HCT116 (cell line): ENCODE measurements around the gene MYO10. TPM values are rescaled to one million over a fixed set of nuclear protein-coding genes. Genes with fewer than 3 reads are reported as not detected.

Source experiments
- ATAC-seq: fragments of 200-7000 bp; cut with Tn5 transposase; 2 replicates; pipeline ENCODE4 v1.9.1; 2020; ENCODE audit warnings: mild to moderate bottlenecking, moderate library complexity
- BruUV-seq: library from RNA; stranded (reverse); fragments of 400-500 nt; replicated peaks from 2 replicates; lab custom pipeline; 2021; lab: Mats Ljungman, UMichigan
- CTCF ChIA-PET: fragments of 300-600 bp; sonication (Branson Sonifier 250); formaldehyde crosslinking; loops from one replicate; lab custom pipeline; 2021; ENCODE audit warnings: antibody characterized with exemption; lab: Charles Lee
- POLR2A ChIA-PET: fragments of 300-600, 350-600 bp; sonication (Branson Sonifier 250); formaldehyde crosslinking; loops from one replicate; lab custom pipeline; 2021; ENCODE audit warnings: antibody characterized with exemption; lab: Charles Lee
- RAD21 ChIA-PET, 2 experiments: fragments of 300-600 bp; sonication (Branson Sonifier 250); formaldehyde crosslinking; loops; one replicate each; lab custom pipeline; 2023; ENCODE audit warnings: low total read pairs in 2 of 2; ENCODE audit not compliant: uncharacterized antibody in 2 of 2, unreplicated experiment in 2 of 2, low non-redundant PET in 1 of 2; lab: Charles Lee
- DNase-seq: peaks from one replicate; pipeline ENCODE4 v3.0.0-alpha.2; 2010; ENCODE audit warnings: low read depth, low spot score
- H2AFZ ChIP-seq: fragments of 200-600 bp; shearing (Covaris generic), sonication (generic); 2 replicates; pipeline ENCODE4 v1.6.1; 2017; ENCODE audit warnings: low read depth, mixed run types, mixed read lengths, antibody characterized with exemption, low read length; ENCODE audit not compliant: poor library complexity, severe bottlenecking
- H3K27ac ChIP-seq: 2 replicates; pipeline ENCODE4 v1.5.1; 2012; ENCODE audit warnings: low read depth, low read length
- H3K27me3 ChIP-seq: fragments of 200-600 bp; sonication (generic); 2 replicates; pipeline ENCODE4 v1.6.1; 2016; ENCODE audit warnings: mixed run types, low read length, mixed read lengths; ENCODE audit not compliant: insufficient read depth
- H3K36me3 ChIP-seq, 2 experiments: fragments of 200-500 bp in 1 of 2; fragments of 200-600 bp in 1 of 2; sonication (Bioruptor generic) in 1 of 2; sonication (generic) in 1 of 2; 2 replicates each; pipeline versions ENCODE4 v1.5.1 to v1.6.1; 2014 to 2016; ENCODE audit warnings: low read length in 2 of 2, inconsistent platforms in 1 of 2, mixed read lengths in 1 of 2, mixed run types in 1 of 2; ENCODE audit not compliant: insufficient read depth in 2 of 2, control insufficient read depth in 1 of 2
- H3K4me1 ChIP-seq, 2 experiments: fragments of 200-600 bp in 1 of 2; sonication (generic) in 1 of 2; 2 replicates each; pipeline versions ENCODE4 v1.5.1 to v1.6.1; 2012 to 2017; ENCODE audit warnings: low read length in 2 of 2, inconsistent platforms in 1 of 2, mild to moderate bottlenecking in 1 of 2, mixed read lengths in 1 of 2, mixed run types in 1 of 2, moderate library complexity in 1 of 2; ENCODE audit not compliant: insufficient read depth in 2 of 2, control insufficient read depth in 1 of 2
- H3K4me2 ChIP-seq: fragments of 200-600 bp; sonication (generic); 2 replicates; pipeline ENCODE4 v1.6.1; 2017; ENCODE audit warnings: mixed run types, low read length, mixed read lengths
- H3K4me3 ChIP-seq, 2 experiments: fragments of 200-600 bp in 1 of 2; sonication (generic) in 1 of 2; replicated peaks in 1 of 2; 2 replicates each; pipeline ENCODE4 v1.5.1; 2011 to 2016; ENCODE audit warnings: low read length in 2 of 2, control low read depth in 1 of 2, low read depth in 1 of 2, mild to moderate bottlenecking in 1 of 2, mixed read lengths in 1 of 2, mixed run types in 1 of 2
- H3K79me2 ChIP-seq: fragments of 200-600 bp; sonication (generic); 2 replicates; pipeline ENCODE4 v1.6.1; 2017; ENCODE audit warnings: mild to moderate bottlenecking, mixed run types, low read length, moderate library complexity, mixed read lengths; ENCODE audit not compliant: insufficient read depth
- H3K9ac ChIP-seq: fragments of 200-600 bp; sonication (generic); 2 replicates; pipeline ENCODE4 v1.6.1; 2016; ENCODE audit warnings: low read length, mixed read lengths
- H3K9me2 ChIP-seq: fragments of 200-600 bp; sonication (generic), shearing (Covaris generic); 2 replicates; pipeline ENCODE4 v1.6.1; 2017; ENCODE audit warnings: mixed run types, mild to moderate bottlenecking, moderate library complexity; ENCODE audit not compliant: insufficient read depth
- H3K9me3 ChIP-seq, 2 experiments: fragments of 200-500 bp in 1 of 2; fragments of 200-600 bp in 1 of 2; sonication (Bioruptor generic) in 1 of 2; sonication (generic) in 1 of 2; 2 replicates each; pipeline ENCODE4 v1.6.1; 2014 to 2017; ENCODE audit warnings: low read length in 2 of 2, mixed read lengths in 2 of 2, inconsistent platforms in 1 of 2, low read depth in 1 of 2, mild to moderate bottlenecking in 1 of 2, mixed run types in 1 of 2, moderate library complexity in 1 of 2; ENCODE audit not compliant: control insufficient read depth in 1 of 2, insufficient read depth in 1 of 2
- H4K20me1 ChIP-seq: fragments of 200-600 bp; sonication (generic), shearing (Covaris generic); 2 replicates; pipeline ENCODE4 v1.6.1; 2017; ENCODE audit warnings: mixed run types, mild to moderate bottlenecking, moderate library complexity; ENCODE audit not compliant: insufficient read depth
- CBX3 ChIP-seq: IDR thresholded peaks from 2 replicates; pipeline ENCODE4 v1.6.1; 2012; ENCODE audit warnings: low read depth
- CEBPB ChIP-seq: IDR thresholded peaks from 2 replicates; pipeline ENCODE4 v1.6.1; 2012; ENCODE audit warnings: low read depth
- EGR1 ChIP-seq: IDR thresholded peaks from 2 replicates; pipeline ENCODE4 v1.6.1; 2012; ENCODE audit warnings: low read depth
- ELF1 ChIP-seq: IDR thresholded peaks from 2 replicates; pipeline ENCODE4 v1.6.1; 2012; ENCODE audit warnings: low read depth, borderline replicate concordance
- EZH2 ChIP-seq: fragments of 200-600 bp; sonication (generic); IDR thresholded peaks from 2 replicates; pipeline ENCODE4 v1.6.1; 2017; ENCODE audit warnings: antibody characterized with exemption, mixed run types
- EZH2phosphoT487 ChIP-seq: fragments of 200-600 bp; IDR thresholded peaks from 2 replicates; pipeline ENCODE4 v1.6.1; 2018; ENCODE audit warnings: antibody characterized with exemption, borderline replicate concordance
- FOSL1 ChIP-seq: IDR thresholded peaks from 2 replicates; pipeline ENCODE4 v1.6.1; 2012; ENCODE audit warnings: low read depth
- JUND ChIP-seq: IDR thresholded peaks from 2 replicates; pipeline ENCODE4 v1.6.1; 2012
- POLR2A ChIP-seq: IDR thresholded peaks from 2 replicates; pipeline ENCODE4 v1.7.0; 2011; ENCODE audit warnings: borderline replicate concordance; ENCODE audit not compliant: insufficient read depth, insufficient read length; ENCODE audit errors: extremely low read depth
- POLR2AphosphoS5 ChIP-seq: IDR thresholded peaks from 2 replicates; pipeline ENCODE4 v1.6.1; 2011; ENCODE audit warnings: mild to moderate bottlenecking, low read depth, low read length, moderate library complexity
- RAD21 ChIP-seq: IDR thresholded peaks from 2 replicates; pipeline ENCODE4 v1.6.1; 2012; ENCODE audit warnings: low read depth, mild to moderate bottlenecking
- REST ChIP-seq: IDR thresholded peaks from 2 replicates; pipeline ENCODE4 v1.6.1; 2012; ENCODE audit warnings: low read depth
- SIN3A ChIP-seq: IDR thresholded peaks from 2 replicates; pipeline ENCODE4 v1.6.1; 2012; ENCODE audit warnings: low read depth
- SP1 ChIP-seq: IDR thresholded peaks from 2 replicates; pipeline ENCODE4 v1.6.1; 2012; ENCODE audit warnings: low read depth
- SRF ChIP-seq: IDR thresholded peaks from 2 replicates; pipeline ENCODE4 v1.6.1; 2012; ENCODE audit warnings: low read depth
- TCF7L2 ChIP-seq: IDR thresholded peaks from 2 replicates; pipeline ENCODE4 v1.7.0; 2011; ENCODE audit warnings: borderline replicate concordance, inconsistent platforms; ENCODE audit not compliant: insufficient read depth, insufficient read length; ENCODE audit errors: extremely low read depth
- YY1 ChIP-seq: IDR thresholded peaks from 2 replicates; pipeline ENCODE4 v1.6.1; 2011; ENCODE audit warnings: low read length, low read depth, moderate library complexity, mild to moderate bottlenecking; ENCODE audit not compliant: insufficient replicate concordance; ENCODE audit errors: extremely low read depth
- ZBTB33 ChIP-seq: IDR thresholded peaks from 2 replicates; pipeline ENCODE4 v1.6.1; 2011; ENCODE audit warnings: mild to moderate bottlenecking, low read length, moderate library complexity; ENCODE audit not compliant: insufficient replicate concordance; ENCODE audit errors: extremely low read depth
- ZFX ChIP-seq: fragments of 450-650 bp; IDR thresholded peaks from 2 replicates; pipeline ENCODE4 v1.6.1; 2017
- ZNF274 ChIP-seq: fragments of 200-500 bp; sonication (Bioruptor generic); IDR thresholded peaks from 2 replicates; pipeline ENCODE4 v1.6.1; 2014; ENCODE audit warnings: mild to moderate bottlenecking, low read depth, low read length, inconsistent platforms
- intact Hi-C: fragments of 100-400 bp; cut with micrococcal nuclease; formaldehyde crosslinking; loops from 2 replicates; pipeline ENCODE4 v1.10.0; 2022
- total RNA-seq: library from RNA; stranded (reverse); gene quantifications from one replicate; pipeline ENCODE4 v1.2.1, GENCODE V29; 2021; ENCODE audit not compliant: unreplicated experiment
- TF ChIP-seq, protein P1 (sequence below), 3 experiments: fragments of 200-600 bp in 1 of 3; sonication (generic) in 1 of 3; IDR thresholded peaks in 2 of 3; conservative IDR thresholded peaks in 1 of 3; 2 replicates each; pipeline ENCODE4 v1.5.1; 2012 to 2017; ENCODE audit warnings: low read depth in 2 of 3, low read length in 2 of 3, antibody characterized with exemption in 1 of 3, borderline replicate concordance in 1 of 3, control low read depth in 1 of 3, mild to moderate bottlenecking in 1 of 3, mixed read lengths in 1 of 3, mixed run types in 1 of 3, moderate library complexity in 1 of 3; ENCODE audit not compliant: insufficient read depth in 1 of 3

Gene MYO10
- total RNA-seq, 1 experiment from 2014 or later = 34.9 TPM

DNA sequence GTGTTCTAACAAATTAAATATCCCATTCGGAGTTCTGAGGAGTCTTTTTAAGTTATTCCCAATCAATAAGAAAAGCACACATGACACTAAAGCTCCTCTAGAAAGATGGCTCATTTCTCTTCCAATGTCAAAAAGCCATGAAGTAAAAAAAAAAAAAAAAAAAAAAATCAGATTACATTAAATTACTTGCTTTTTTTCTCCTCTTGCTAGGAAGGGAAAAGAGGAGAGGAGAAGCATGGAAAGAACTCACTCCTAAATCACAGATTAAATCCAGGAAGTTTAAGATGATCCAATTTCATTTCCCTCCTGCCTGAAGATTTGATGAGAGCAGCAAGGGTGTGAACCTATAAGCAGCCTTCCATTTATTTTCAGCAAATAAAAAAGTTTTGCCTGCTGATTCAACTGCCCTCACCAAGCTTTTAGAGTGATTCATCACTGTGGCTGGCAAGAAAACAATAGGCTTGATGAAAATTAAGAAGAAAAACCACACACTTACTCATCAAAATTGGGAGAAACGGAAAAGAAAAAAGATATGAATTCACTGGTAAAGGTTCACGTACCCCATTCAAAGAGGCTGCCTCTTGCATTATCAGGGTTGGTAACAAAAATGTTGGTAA lies 19.7 kb downstream of the MYO10 start:
- intact Hi-C loops = no loop called here
- no peaks in the 10 kb centered on the region for H4K20me1 ChIP-seq
- TF ChIP-seq ZNF274 = no peak
- TF ChIP-seq SRF = 0 out of 2 replicates have a peak, but pooled peaks have one; percentile 43
- no peak; the same call in 1 of the 2 replicates for TF ChIP-seq EGR1
- no peak for TF ChIP-seq CEBPB
- peak; percentile 74 for TF ChIP-seq CBX3
- TF ChIP-seq ZFX = no peak
- TF ChIP-seq, protein P1, sequence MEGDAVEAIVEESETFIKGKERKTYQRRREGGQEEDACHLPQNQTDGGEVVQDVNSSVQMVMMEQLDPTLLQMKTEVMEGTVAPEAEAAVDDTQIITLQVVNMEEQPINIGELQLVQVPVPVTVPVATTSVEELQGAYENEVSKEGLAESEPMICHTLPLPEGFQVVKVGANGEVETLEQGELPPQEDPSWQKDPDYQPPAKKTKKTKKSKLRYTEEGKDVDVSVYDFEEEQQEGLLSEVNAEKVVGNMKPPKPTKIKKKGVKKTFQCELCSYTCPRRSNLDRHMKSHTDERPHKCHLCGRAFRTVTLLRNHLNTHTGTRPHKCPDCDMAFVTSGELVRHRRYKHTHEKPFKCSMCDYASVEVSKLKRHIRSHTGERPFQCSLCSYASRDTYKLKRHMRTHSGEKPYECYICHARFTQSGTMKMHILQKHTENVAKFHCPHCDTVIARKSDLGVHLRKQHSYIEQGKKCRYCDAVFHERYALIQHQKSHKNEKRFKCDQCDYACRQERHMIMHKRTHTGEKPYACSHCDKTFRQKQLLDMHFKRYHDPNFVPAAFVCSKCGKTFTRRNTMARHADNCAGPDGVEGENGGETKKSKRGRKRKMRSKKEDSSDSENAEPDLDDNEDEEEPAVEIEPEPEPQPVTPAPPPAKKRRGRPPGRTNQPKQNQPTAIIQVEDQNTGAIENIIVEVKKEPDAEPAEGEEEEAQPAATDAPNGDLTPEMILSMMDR (IDR thresholded peaks at IDR 0.05 in 2 of 3, conservative IDR thresholded peaks at IDR 0.05 in 1 of 3; ENCODE audit: borderline replicate concordance in 1 of 3, insufficient read depth in 1 of 3, low read depth in 2 of 3, low read length in 2 of 3) = no peak
- TF ChIP-seq POLR2A = no peak
- TF ChIP-seq EZH2phosphoT487 = no peak
- no peak for TF ChIP-seq TCF7L2
- peak; percentile 85 for TF ChIP-seq JUND
- TF ChIP-seq ELF1 = no peak
- no peak for TF ChIP-seq EZH2
- peak; percentile 90 for TF ChIP-seq FOSL1
- no peak for TF ChIP-seq RAD21
- TF ChIP-seq SP1 = peak; percentile 73
- TF ChIP-seq YY1 = peak; percentile 24
- peak; percentile 25; the same call in 1 of the 2 replicates for TF ChIP-seq SIN3A
- TF ChIP-seq POLR2AphosphoS5 = no peak; the same call in 1 of the 2 replicates
- TF ChIP-seq ZBTB33 = peak; percentile 50
- TF ChIP-seq REST = no peak

More for the DNA sequence above, 19.7 kb downstream of the MYO10 start:
- Histone ChIP-seq H3K4me3 (peak overlapping the region in 1 of 2 experiments; percentile 38; a peak in 1 of 4 replicates), H3K9ac (peak overlapping the region; percentile 29), H3K9me3 (no peaks in the 10 kb centered on the region), H3K27me3 (no peaks in the 10 kb centered on the region), H3K27ac (peak overlapping the region; percentile 88), H3K9me2 (no peaks in the 10 kb centered on the region), H2AFZ (no peak overlapping the region), H3K36me3 (no peaks in the 10 kb centered on the region), H3K79me2 (peaks cover 90% of the 10 kb centered on the region), H3K4me1 (peaks cover 69 to 81% of the 10 kb centered on the region in 2 experiments), H3K4me2 (peak overlapping the region; percentile 67)
- CTCF ChIA-PET = interaction anchor here (0.7 to 0.8 kb wide), 2 partner anchors 17 to 71 kb away, joined by 3 to 4 read pairs; no protein-coding TSS in a partner anchor
- POLR2A ChIA-PET = interaction anchor here (0.7 kb wide), 1 partner anchor 9 kb away, joined by 3 read pairs; no protein-coding TSS in a partner anchor
- BruUV-seq = TSS peak; percentile 30
- ATAC-seq (peak; percentile 64), DNase-seq (peak; percentile 82)
- RAD21 ChIA-PET = no interaction called here
